Measurements from ENCODE around the gene TMEM134.

TMEM134 gene

DNA sequence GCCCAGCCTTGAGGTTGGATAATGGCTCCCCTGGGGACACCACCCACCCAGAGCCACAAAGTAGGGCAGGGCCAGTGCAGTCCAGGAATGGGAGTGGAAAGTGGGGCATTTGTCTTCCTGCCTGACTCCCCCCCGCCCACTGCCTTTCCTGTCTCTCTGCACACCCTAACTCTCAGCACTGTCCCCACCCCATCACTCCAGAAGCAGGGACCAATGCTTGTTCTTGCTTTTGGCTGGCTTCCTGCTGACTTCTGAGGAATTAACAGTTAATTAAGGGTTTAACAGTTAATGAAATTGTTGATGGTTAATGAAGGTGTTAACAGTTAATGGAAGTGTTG is 31.4 kb upstream of the TMEM134 start:
- DNase-seq: no peak

DNA sequence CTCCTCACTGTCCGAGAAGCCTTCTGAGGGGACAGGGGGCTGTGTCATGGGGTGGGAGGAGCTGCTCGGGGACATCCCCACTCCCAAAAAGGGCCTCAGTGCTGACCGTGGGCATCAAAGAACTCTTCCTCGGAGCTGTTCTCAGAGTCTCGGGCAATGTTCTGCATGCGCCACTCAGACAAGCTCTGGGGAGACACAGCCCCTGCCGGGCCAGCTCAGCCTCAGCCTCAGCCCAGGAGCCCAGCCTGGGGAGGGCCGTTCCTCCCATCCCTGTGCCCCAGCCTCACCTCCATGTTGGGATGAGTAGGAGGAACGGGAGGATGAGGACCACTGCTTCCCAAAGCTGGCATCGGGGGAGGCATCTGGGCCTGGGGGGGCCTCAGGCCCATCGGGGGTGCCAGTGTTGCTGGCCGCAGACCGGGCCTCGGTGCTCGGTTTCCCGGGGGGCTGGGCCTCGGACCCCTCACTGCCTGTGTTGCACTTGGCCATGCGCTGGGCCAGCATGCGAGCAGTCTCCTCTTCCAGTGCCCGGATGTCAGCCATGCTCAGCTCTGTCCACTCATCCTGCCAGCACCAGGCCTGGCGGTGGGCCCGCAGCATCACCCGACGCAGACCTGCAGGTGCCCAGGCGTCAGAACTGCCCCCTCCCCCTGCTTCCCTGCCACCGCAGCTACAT is 30.9 kb upstream of the TMEM134 start:
- DNase-seq: no peak

DNA sequence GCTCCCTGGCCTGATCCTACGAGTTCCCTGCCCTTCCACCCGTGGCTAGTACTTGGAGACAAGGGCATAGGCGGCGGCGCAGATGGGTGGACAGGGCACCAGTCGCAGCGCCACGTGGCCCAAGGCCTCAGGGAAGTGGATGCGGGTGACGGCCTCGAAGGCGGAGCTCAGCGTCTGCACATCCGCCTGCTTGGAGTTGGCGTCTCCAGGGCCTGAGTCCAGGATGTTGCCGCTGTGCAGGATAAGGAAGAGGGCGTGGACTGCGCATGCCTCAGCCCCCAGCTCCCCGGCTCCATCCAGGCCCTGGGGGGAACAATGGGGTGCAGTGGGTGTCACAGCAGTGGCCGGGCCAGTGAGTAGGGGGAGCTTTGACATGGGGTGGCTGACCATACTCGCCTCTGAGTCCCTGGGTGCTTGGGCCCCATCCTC is 29.5 kb upstream of the TMEM134 start:
- DNase-seq: no peak

DNA sequence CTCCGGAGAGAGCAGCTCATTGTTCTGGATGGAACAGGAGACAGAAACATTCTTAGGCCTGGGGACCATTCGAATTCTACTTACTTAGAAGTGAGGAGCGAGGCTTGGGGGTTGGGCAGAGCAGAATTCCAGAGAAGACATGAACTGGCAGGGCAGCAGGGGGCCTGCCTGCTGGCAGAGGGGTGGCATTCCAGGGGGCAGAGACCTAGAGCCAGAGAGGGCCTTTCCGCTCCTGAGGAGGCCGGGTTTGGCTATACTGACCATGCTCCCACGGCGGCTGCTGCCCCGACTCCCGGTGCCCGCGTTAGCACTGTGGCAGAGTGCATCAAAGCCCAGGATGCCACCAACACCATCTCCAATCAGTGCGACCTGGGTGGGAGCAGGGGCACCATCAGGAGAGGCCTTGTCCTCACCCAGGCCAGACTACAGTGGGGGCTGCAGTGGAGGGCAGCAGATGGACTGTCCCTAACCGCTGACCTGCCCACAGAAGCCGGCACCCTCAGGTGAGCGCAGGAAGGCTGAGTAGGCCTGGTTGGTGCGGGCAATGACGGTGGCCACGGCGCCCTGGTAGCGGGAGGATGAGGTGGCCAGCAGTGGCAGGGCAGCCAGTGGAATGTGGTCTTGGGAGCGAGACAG is 28.7 kb upstream of the TMEM134 start:
- DNase-seq: no peak

DNA sequence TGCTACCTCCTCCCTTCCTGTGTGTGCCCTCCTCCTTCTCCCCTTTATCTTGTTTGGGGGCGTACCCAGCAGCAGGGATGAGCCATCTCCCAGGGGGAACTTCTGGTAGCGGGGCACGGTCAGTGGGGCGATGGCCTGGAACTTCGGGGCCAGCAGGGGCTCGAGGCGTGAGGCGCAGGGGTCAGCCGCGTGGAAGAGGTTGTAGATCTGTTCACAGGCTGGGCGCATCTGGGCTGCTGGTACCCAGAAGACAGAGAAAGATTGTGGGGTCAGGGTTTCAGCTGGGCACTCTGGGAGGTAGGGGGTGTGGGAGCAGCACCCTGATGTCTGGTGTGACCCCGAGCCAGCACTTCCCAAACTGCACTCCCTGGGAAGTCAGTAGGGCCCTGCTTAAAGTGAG is 27.1 kb upstream of the TMEM134 start:
- no peak for DNase-seq

DNA sequence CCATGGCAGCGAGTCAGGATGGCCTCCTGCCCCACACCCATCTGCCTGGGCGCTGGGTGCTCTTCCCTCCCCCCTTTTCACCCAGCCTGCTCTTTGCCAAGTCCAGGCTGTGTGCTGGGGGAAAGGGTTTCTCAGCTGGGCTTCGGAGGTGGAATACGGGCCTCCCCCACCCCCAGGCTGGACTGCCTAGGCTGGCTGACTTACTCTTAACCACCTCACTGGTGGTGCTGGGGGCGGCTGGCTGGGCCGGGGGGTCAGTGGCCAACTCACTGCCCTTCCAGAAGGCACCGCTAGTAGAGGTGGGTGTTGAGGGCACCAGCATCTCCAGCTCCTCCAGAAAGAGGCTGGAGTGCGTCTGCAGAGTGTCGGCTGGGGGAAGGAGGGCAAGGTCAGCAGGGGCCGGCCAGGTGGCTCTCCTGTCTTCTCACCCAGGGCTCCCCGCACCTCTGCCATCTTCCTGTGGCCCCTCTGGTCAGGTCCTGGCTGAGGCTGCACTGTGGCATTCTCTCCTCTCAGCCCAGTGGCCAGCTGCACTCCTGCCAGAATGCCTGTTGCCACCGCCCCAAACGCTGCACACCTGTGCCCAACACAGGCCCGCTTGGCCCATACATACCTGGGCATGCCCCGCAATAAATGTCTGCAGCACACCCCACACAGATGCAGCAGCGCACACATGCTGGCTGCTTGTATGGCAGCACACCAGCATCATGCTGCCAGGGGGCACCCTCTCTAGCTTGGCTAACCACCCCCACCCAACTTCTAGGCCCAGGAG is 26.4 kb upstream of the TMEM134 start:
- DNase-seq: no peak

DNA sequence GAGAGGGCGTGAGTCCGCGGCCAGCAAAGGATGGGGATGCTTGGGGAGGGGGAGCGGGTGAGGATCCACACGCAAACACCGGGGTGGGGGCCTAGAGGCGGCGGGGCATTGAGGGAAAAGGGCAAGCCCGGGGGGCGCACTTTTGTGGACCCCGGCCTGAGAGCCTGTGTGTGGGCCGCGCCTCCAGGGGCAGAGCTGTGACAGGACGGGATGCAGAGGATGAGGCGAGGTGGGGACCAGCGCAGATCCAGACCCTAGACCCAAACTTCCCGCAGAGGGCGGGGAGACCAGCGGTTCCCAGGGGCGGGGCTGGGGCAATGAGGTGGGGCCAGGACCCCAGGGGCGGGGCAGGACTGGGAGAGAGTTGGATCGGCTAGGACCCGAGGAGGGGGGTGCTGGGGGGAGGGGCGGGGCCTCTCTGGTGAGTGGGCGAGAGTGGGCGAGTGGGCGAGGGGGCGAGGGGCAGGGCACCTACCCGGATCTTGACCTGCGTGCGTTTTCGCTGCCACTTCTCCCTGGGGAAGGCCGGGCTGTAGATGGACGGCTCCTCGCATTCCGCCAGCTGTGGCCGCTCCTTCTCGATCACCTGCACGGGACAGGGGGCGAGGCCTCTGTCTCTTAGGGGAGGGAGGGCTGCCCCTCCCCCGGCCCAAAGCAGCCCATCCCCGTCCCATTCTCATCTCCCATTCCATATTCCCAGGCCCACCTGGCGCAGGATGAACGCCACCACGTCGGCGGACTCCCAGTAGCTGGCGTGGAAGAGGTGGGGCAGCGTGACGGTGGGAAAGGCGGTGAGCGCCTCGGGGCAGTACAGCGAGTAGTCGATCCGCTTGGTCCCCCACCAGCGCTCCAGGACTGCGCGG is 25.6 kb upstream of the TMEM134 start:
- no peak for DNase-seq

DNA sequence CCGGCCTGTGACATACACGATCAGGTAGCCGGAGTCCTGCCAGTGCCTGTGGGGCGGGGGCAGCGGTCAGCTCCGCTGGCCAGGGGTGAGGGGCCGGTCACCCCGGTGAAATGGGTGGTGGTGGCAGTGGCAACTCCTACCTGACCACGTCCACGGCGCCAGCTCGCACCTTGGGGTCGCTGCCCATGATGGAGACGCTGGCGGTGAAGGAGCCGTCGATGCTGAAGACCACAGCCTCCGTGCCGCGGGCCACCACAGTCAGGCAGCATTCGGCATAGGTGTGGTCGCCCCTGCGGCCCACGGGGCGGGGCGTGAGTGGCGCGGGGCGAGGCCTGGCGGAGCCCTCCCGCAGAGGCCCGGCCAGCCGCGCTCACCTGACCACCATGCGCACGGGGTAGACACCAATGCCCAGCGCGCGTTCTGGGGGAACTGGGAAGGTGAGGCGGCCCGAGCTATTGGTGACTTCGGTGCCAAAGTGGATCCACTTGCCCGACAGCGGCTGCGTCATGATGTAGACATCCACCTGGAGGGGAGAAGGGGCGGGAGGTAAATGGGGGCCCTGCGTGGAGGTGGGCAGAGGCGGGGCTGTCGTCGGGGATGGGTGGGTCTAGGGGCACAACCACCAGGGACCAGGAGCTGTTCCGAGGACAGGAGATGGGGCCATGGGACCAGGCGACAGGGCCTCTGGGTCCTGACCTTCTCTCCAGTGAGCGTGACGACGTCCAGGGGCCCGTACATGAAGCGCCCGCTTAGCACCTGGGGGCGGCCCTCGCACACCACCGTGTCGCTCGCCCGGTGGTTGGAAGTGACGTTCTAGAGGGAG is 24.7 kb upstream of the TMEM134 start:
- DNase-seq: no peak

DNA sequence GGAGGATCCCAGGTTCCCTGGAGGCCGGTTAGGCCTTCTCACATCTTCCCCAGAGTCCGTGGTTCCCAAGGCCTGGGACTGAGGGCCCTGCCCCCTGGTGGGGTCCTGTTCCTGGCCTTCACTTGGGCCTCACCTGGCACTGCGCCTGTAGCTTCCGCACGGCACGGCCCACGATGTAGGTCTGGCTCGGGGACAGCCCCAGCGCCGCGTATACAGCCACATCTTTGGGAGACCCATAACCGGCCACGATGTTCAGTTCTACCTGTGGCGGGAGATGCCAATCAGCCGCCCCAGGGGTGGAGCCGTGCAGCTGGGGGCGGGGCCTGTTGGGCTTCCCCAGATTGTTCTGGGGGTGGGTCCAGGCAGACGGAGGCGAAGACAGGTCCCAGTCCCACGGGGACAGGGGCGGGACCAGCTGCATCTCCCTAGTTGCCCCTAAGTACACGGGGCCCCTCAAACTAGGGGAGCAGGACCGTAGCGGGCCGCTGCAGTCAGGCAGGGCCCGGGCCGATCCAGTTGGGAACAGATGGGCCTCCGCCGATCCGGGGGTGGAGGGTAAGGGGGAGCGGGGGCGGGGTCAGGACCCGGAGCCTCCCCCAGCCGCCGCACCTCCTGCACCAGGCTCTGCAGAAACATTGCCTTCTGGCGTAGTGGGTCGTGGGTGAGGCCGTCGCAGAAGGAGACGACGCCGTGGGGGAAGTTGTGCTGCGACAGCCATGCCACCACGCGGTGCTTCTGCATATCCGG is 23.9 kb upstream of the TMEM134 start:
- peak; percentile 65 for DNase-seq

DNA sequence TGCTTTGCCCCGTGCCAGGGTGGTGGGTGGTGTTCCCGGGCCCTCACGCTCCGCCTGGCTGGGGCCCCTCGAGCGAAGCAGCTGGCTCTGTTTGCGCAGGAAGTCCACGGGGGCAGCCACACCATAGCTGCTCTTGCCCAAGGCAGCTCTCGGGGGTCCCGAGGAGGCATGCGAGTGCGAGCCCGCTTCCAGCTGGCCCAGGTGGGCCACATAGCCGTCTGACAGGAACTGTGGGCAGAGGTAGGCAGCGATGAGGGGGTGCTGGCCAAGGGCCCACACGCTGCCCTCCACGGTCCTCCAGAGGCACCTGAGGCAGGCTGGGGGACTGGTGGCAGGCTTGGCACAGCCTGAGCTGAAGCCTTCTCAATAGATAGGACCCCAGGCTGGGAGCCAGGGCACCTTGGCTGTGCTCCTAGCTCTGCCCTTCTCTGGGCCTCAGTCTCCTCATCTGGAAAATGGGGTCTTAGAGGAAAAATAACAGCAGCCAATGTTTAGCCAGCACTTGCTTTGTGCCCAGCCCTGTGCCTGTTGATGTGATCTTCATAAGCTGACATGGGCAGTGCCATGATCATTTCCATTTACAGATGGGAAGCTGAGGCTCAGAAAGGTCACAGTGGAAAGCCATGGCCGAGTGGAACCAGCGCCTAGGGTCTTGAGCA is 23.1 kb upstream of the TMEM134 start:
- DNase-seq: no peak

DNA sequence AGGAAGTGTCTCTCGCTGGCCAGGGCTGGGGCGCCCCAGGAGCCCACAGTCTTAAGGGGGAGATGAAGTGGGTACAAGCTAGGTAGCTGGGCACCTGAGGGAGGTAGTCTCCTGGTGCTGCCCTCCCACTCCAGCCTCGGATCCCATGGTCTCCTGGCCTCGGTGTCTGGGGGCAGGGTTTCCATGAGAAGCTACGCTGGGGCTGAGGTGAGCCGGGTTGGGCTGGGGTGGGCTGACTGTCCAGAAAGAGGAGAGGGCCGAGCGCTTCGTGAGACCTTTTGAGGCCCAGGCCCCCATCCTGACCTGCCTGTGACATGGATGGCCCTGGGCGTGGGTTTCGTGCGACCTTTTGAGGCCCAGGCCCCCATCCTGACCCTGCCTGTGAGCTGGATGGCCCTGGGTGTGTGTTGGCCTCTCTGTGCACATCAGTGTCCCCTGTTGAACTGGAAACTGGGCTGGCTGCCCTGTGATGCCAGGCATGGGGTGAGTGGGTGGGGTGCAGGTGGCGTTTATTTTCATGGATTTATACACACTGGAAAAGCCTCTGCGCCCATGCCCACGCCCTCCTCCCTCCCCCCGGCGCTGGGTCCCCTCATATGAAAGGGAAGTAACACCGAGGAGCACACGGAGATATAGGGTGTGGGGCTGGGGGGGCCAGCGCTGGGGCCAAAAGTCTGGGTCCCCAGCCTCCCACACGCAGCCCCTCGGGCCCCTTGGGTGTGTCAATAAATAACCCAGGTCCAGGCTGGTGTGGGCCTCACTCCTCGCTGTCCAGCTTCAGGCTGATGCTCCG is 22.4 kb upstream of the TMEM134 start:
- no peak for DNase-seq

DNA sequence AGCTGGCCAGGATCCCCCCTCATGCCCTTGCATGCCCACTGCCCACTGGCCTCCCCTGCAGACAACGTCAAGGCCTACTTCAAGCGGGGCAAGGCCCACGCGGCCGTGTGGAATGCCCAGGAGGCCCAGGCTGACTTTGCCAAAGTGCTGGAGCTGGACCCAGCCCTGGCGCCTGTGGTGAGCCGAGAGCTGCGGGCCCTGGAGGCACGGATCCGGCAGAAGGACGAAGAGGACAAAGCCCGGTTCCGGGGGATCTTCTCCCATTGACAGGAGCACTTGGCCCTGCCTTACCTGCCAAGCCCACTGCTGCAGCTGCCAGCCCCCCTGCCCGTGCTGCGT is 21.6 kb upstream of the TMEM134 start:
- DNase-seq: no peak

DNA sequence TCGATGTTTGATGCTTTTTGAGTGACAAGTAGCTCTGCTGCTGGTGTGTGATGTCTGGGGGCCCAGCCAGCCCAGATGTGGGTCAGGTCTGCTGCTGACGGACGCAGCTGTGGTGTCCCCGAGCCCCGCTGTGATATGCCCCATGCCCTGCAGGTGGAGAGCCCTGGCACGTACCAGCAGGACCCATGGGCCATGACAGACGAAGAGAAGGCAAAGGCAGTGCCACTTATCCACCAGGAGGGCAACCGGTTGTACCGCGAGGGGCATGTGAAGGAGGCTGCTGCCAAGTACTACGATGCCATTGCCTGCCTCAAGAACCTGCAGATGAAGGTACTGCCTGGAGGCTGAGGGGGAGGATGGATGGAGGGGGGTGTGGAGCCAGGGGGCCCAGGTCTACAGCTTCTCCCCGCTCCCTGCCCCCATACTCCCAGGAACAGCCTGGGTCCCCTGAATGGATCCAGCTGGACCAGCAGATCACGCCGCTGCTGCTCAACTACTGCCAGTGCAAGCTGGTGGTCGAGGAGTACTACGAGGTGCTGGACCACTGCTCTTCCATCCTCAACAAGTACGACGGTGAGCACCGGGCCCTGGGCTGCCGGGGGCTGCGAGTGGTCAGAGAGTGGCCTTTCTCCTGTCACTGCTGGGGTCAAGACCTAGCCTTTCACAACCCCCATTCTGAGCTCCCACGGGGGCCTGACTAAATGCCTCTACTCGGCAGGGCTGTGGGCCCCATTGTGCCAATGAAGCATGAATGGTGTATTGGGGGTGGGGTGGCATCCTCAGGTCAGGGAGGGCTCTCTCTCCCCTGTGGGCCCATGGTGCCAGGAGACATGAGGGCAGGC is 21.1 kb upstream of the TMEM134 start:
- DNase-seq: no peak

DNA sequence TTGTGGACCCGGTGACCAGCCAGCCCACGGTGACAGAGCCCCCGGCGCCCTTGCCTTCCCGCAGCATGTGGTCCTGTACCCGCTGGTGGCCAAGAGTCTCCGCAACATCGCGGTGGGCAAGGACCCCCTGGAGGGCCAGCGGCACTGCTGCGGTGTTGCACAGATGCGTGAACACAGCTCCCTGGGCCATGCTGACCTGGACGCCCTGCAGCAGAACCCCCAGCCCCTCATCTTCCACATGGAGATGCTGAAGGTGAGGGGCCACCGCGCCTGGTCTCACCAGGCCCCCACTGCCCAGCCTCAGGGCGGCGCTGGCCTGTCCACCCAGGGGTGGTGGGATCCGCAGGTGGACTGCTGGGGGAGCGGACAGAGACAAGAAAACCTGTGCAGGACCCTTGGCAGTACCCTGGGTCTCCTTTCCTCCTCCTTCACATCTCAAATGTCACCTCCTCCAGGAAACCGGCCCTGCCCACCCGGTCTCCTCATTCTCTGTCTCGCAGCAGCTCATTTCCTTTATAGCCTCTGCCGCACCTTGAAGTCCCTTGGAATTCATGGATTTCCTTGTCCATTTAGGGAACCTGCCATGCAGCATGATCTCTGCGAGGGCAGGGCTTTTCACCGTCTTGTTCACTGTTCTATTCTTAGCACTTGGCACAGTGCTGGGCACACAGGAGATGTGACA is 20.3 kb upstream of the TMEM134 start:
- DNase-seq: no peak

DNA sequence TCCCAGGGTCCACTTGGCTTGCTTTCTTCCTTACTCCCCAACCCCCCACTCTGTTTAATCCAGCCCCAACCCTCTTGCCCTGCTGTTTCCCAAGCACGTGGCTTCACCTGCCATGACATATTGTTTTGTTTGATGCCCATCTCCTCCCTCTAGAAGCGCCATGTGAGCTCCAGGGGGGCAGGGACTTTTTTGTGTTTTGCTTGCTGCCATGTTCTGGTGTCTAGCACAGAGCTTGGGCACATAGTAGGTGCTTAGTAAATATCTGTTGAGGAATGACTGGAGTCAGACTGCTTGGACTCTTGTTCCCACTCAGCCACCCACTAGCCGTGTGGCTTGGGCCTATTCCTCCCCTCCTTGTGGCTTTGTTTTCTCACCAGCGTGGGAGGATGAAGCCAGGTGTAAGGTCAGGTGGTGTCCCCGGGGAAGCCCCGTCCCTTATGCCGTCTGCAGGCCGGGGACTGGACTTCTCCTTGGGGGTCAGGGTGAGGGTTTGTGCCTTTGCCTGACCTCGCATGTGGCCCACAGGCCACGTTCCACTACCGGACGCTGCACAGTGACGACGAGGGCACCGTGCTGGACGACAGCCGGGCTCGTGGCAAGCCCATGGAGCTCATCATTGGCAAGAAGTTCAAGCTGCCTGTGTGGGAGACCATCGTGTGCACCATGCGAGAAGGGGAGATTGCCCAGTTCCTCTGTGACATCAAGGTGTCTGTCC is 17.6 kb upstream of the TMEM134 start:
- peak; percentile 76 for DNase-seq

DNA sequence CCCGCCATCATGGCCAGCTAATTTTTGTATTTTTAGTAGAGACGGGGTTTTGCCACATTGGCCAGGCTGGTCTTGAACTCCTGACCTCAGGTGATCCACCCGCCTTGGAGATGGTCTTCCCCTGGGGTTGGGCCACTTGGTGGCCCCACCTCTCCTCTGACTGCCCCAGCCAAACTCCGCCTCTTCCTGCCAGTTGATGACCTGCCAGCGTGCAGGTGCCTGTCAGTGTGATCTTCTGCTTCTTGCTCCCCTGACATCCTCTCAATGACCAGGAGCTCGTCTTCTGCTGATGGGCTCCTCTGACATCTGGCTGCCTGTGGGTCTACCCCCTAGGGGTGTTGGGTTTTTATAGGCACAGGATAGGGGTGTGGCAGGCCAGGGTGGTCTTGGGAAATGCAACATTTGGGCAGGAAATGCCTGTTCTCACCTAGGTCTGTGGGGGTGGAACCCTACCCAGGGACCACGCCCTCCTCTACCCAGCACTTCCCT is 16.9 kb upstream of the TMEM134 start:
- peak; percentile 84 for DNase-seq

DNA sequence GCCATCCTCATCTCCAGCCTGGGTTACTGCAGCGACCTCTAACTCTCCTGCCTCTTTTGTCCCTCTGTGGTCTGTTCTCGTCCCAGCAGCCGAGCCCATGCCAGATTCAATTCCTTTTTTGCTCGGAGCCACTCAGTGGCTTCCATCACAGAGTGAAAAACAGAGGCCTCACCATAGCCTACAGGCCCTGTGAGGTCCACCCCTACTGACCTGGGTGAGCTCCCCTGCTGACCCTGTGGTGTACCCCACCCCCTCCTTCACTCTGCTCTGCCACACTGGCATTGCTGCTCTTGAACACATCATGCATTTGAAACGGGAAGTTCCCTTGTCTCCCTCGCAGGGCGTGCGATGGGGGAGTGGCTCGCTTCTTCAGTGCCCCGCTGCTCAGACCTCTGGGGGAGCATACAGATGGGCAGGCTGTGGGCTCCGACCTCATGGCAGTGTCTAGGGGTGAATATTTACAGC is 15.8 kb upstream of the TMEM134 start:
- DNase-seq: peak; percentile 86

All from activated CD8-positive, alpha-beta memory T cell treated with anti-CD3 and anti-CD28 coated beads, Interleukin-2, amount 50 U/mL, for 48 hours (primary cell).